Measurements from ENCODE around the gene MISP. TPM values are rescaled to one million over a fixed set of nuclear protein-coding genes. Genes with fewer than 3 reads are reported as not detected.

The MISP gene
- total RNA-seq, 1 donor from 2014 or later, result 1.5 TPM

- H3K27me3 Mint-ChIP-seq (ENCODE audit: low read depth), result no peaks in the 10 kb centered on the region
- peak overlapping the region; percentile 85 for H3K27ac Mint-ChIP-seq
- no peak overlapping the region for H3K4me3 Mint-ChIP-seq
- peaks cover 17% of the 10 kb centered on the region for H3K4me1 Mint-ChIP-seq
- no peaks in the 10 kb centered on the region for H3K9me3 Mint-ChIP-seq
- TF ChIP-seq CTCF (IDR thresholded peaks at IDR 0.05; ENCODE audit: unreplicated experiment), result no peak
- H3K36me3 Mint-ChIP-seq, result peaks cover 19% of the 10 kb centered on the region
- DNase-seq (ENCODE audit: low spot score in 2 of 2, unreplicated experiment in 2 of 2), result no peak
Measured at GRCh38 chr19:807627-808422, 56.9 kb downstream of the MISP start.

- no peak for DNase-seq (ENCODE audit: low spot score in 2 of 2, unreplicated experiment in 2 of 2)
- no peak overlapping the region for H3K4me3 Mint-ChIP-seq
- H3K27ac Mint-ChIP-seq, result no peak overlapping the region
- no peak for TF ChIP-seq CTCF (IDR thresholded peaks at IDR 0.05; ENCODE audit: unreplicated experiment)
- peaks cover 19% of the 10 kb centered on the region for H3K36me3 Mint-ChIP-seq
- no peaks in the 10 kb centered on the region for H3K9me3 Mint-ChIP-seq
- peaks cover 13% of the 10 kb centered on the region for H3K4me1 Mint-ChIP-seq
- H3K27me3 Mint-ChIP-seq (ENCODE audit: low read depth), result no peaks in the 10 kb centered on the region
Measured at GRCh38 chr19:808423-808775, 57.5 kb downstream of the MISP start.

- TF ChIP-seq CTCF (IDR thresholded peaks at IDR 0.05; ENCODE audit: unreplicated experiment), result no peak
- Mint-ChIP-seq H3K9me3 (no peaks in the 10 kb centered on the region), H3K4me1 (peaks cover 8% of the 10 kb centered on the region), H3K36me3 (peaks cover 21% of the 10 kb centered on the region), H3K27me3 (ENCODE audit: low read depth) (no peaks in the 10 kb centered on the region), H3K27ac (peak overlapping the region; percentile 56), H3K4me3 (no peak overlapping the region)
- no peak for DNase-seq (ENCODE audit: low spot score in 2 of 2, unreplicated experiment in 2 of 2)
Measured at GRCh38 chr19:810077-810855, 59.4 kb downstream of the MISP start.

- H3K27me3 Mint-ChIP-seq (ENCODE audit: low read depth), result no peaks in the 10 kb centered on the region
- DNase-seq (ENCODE audit: low spot score in 2 of 2, unreplicated experiment in 2 of 2), result no peak
- peak overlapping the region; percentile 56 for H3K27ac Mint-ChIP-seq
- H3K4me1 Mint-ChIP-seq, result peaks cover 8% of the 10 kb centered on the region
- H3K4me3 Mint-ChIP-seq, result no peak overlapping the region
- TF ChIP-seq CTCF (IDR thresholded peaks at IDR 0.05; ENCODE audit: unreplicated experiment), result no peak
- no peaks in the 10 kb centered on the region for H3K9me3 Mint-ChIP-seq
- peaks cover 24% of the 10 kb centered on the region for H3K36me3 Mint-ChIP-seq
Measured at GRCh38 chr19:810883-811489, 60.1 kb downstream of the MISP start.

GRCh38 chr19:811506-812048, 60.7 kb downstream of the MISP start:
- H3K9me3 Mint-ChIP-seq, result no peaks in the 10 kb centered on the region
- no peak overlapping the region for H3K4me3 Mint-ChIP-seq
- H3K27me3 Mint-ChIP-seq (ENCODE audit: low read depth), result no peaks in the 10 kb centered on the region
- TF ChIP-seq CTCF (IDR thresholded peaks at IDR 0.05; ENCODE audit: unreplicated experiment), result no peak
- H3K4me1 Mint-ChIP-seq, result peaks cover 8% of the 10 kb centered on the region
- H3K27ac Mint-ChIP-seq, result peak overlapping the region; percentile 59
- no peak for DNase-seq (ENCODE audit: low spot score in 2 of 2, unreplicated experiment in 2 of 2)
- H3K36me3 Mint-ChIP-seq, result peaks cover 29% of the 10 kb centered on the region

Data from mesothelial cell of epicardium (in vitro differentiated cells).